Ramos (cell line): ENCODE data around the gene DDX3X.

Source experiments
- in situ Hi-C: fragments of 300-500 bp; cut with MboI; formaldehyde crosslinking; loops from one replicate; pipeline ENCODE4 v1.14.3; 2022; ENCODE audit warnings: low sequenced_read_pairs; ENCODE audit not compliant: unreplicated experiment

The DDX3X gene

GRCh38 chrX:41326431-41326830, 7.5 kb upstream of the DDX3X start:
- in situ Hi-C loops: no loop called here

DNA sequence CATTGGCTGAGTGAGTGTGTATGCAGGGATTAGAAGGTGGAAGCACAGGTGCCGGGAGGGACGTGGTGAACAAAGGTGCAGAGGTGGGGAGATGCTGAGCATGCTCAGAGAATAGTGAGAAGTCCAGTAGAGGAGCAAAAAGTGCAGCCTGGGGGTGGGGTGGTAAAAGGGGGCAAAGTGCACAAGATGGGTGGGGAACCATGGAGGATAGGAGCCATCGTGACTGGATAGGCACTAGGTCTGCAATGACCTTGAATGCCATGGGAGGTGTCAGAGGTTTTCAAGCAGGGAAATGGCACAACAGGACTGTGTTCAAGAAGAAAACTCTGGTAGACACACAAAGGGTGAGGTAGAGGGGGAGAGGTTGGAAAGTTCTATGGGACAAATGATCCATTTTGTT, 6.6 kb upstream of the DDX3X start:
- in situ Hi-C loops: no loop called here

GRCh38 chrX:41329101-41329500, 4.9 kb upstream of the DDX3X start:
- in situ Hi-C loops: no loop called here

- in situ Hi-C loops: no loop called here
Observed at GRCh38 chrX:41332005-41332404, 2.0 kb upstream of the DDX3X start.

GRCh38 chrX:41332408-41333002, 1.5 kb upstream of the DDX3X start:
- in situ Hi-C loops: no loop called here

- in situ Hi-C loops: no loop called here
Observed at GRCh38 chrX:41333003-41333743, 789 bp upstream of the DDX3X start.

- in situ Hi-C loops: no loop called here
Observed at GRCh38 chrX:41334363-41335197, 618 bp downstream of the DDX3X start.

- in situ Hi-C loops: no loop called here
Observed at GRCh38 chrX:41335198-41335957, 1.4 kb downstream of the DDX3X start.

- in situ Hi-C loops: no loop called here
Observed at GRCh38 chrX:41335958-41336331, 2.0 kb downstream of the DDX3X start.

DNA sequence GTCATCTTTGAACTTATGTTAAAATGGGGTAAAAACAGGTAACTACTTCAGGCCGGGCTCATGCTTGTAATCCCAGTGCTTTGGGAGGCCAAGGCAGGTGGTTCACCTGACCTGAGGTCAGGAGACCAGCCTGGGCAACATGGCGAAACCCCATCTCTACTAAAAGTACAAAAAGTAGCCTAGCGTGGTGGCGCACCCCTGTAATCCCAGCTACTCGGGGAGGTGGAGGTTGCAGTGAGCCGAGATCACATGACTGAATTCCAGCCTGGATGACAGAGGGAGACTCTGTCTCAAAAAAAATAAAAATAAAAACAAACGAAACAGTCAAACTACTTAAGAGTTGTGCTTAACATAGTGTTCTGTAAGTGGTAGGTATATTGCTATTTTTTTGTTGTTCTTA, 2.5 kb downstream of the DDX3X start:
- in situ Hi-C loops: no loop called here

DNA sequence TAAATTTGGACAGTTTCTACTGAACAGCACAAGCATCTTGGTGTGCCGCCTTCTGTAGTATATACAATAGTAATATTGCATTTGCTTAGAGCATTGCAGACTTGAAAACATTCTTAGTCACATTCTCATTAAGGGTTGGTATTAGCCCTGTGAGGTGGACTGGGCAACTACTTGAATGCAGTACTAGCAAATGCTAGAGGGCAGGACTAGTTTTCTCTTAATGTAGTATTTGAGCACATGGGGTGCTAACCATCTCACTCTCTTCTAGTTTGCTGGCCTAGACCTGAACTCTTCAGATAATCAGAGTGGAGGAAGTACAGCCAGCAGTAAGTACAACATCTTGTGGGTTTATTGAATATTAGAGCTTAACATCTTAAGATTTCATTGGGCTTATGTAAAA, 3.2 kb downstream of the DDX3X start:
- in situ Hi-C loops: no loop called here

GRCh38 chrX:41338436-41338835, 4.5 kb downstream of the DDX3X start:
- in situ Hi-C loops: no loop called here

GRCh38 chrX:41339148-41339547, 5.2 kb downstream of the DDX3X start:
- in situ Hi-C loops: no loop called here

DNA sequence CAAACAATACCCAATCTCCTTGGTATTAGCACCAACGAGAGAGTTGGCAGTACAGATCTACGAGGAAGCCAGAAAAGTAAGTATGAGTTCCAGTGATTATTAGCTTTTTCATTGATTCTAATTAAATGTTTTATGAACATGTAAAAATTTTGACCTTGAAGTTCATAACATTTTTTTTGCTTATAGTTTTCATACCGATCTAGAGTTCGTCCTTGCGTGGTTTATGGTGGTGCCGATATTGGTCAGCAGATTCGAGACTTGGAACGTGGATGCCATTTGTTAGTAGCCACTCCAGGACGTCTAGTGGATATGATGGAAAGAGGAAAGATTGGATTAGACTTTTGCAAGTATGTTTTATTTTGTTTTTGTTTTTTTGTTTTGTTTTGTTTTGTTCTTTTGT, 10.1 kb downstream of the DDX3X start:
- in situ Hi-C loops: no loop called here

DNA sequence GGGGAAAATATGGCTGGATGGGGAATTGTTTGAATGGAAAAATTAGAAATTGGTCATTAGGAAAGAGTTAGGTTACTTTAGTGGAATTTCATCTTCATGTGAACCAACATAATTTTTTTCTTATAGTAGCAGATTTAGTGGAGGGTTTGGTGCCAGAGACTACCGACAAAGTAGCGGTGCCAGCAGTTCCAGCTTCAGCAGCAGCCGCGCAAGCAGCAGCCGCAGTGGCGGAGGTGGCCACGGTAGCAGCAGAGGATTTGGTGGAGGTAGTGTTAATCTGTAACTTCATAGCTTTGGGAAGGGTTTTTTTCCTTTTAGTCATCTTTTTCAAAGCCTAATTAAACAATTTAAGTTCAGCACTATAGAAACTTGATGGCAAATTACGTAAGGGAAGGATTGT, 13.2 kb downstream of the DDX3X start:
- in situ Hi-C loops: no loop called here

DNA sequence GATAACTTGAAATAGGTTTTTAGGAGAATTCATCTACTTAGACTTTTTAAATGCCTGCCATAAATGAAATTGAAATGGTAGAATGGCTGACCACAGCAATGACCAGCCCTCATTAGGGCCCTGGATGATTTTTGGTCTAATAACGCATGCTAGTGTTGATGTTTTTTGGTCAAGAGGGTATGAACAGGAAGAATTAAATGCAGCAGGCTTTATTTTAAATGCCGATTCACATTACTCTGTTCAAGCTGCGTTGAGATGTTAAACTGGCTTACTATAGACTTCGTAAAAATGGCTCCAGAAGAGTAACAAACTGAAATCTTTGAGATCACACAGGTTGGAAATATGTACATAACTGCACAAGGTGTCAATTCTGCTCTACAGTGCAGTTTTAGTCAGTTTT, 14.6 kb downstream of the DDX3X start:
- in situ Hi-C loops: no loop called here

DNA sequence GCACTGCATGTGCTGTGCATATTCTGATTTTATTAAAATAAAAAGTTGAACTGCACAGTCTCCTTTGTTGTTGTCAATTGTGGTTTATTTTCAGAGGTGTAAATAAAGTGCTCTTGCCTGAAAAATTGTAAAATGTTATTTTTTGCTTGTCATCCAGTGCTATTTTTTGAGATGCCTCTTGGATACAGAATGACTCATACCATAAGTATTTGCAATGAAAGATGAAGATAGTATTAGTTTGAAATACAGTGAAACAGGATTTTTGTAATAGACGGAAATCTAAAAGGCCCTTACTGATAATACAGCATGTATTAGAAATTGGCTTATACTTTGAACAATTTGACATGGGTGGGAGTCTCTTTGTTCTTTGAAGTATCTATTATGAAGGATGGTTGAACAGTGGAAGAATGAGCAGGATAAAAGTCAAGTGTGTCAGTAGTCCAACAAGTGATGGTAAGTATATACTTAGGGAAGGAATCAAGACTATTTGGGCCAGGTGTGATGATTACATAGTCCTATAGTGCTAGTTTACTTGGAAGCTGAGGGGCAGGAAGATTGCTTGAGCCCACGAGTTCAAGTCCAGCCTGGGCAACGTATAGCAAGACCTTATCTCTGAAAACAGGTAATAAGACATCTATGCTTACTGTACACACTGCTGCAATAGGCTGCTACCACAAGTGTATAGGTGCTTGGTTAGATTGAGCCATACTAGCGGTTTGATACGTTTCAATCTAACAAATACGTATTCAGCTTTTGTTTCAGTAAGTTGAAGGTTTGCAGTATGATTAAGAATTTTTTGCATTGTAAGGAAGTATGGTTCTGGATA, 16.4 kb downstream of the DDX3X start:
- in situ Hi-C loops: no loop called here

- in situ Hi-C loops: no loop called here
Observed at GRCh38 chrX:41350976-41351569, 17.1 kb downstream of the DDX3X start.

DNA sequence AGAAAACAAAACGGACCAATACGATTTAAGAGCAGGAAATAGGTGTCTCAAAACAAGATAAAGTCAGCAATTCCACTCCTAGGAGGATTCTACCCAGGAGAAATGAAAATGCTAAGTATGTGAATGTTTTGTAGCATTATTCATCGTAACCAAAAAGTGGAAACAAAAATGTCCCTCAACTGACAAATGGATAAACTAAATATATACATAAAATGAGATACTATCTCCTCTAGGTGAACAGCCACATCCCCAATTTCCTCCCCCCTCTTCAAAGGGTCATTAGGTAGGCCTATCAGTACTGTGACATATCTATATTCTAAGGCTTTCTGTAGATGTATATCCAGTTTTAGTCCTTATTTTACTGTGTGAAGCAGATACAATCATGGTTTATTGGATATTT, 18.0 kb downstream of the DDX3X start:
- in situ Hi-C loops: no loop called here
